Right lobe of liver (tissue), 4 donors: ENCODE measurements around the gene PTPN6.

Experiments
- POLR2A ChIP-seq: fragments of 450-650 bp; IDR thresholded peaks from one replicate; pipeline ENCODE4 v1.6.1; 2017; ENCODE audit warnings: antibody characterized with exemption, mild to moderate bottlenecking
- TF ChIP-seq, protein P1 (sequence below), 4 donors: fragments of 200-600 bp in 3 of 4; fragments of 450-650 bp in 1 of 4; IDR thresholded peaks; one replicate each; pipeline versions ENCODE4 v1.5.1 to v1.8.0; 2016 to 2022; ENCODE audit warnings: antibody characterized with exemption in 4 of 4, mild to moderate bottlenecking in 2 of 4
- donor health status: DM: no; HTN: no; CAD: no.
- donor health status: DM: no; HTN: no; CAD: no.
- donor health status: DM: no; HTN: yes; CAD: no.

DNA sequence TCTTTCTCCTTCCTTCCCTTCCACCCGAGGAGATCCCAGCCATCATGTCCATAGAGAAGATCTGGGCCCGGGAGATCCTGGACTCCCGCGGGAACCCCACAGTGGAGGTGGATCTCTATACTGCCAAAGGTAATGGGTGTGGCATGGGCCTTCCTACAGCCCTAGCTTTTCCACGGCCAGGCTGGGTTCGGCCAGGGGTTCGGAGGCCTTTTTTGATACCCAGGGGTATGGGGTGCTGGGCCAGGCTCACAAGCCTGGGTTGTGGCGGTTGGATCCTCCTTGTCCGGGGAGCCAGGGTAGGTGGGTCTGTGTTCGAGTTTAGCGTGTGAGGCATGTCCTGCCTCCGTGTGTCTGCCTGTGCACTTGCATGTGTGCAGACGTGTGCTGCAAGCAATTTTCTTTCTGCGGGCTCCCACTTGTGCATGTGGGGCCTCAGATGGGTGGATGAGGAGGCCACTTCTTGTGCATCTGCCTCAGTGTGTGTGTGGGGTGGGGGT lies 35.3 kb upstream of the PTPN6 start:
- TF ChIP-seq, protein P1, sequence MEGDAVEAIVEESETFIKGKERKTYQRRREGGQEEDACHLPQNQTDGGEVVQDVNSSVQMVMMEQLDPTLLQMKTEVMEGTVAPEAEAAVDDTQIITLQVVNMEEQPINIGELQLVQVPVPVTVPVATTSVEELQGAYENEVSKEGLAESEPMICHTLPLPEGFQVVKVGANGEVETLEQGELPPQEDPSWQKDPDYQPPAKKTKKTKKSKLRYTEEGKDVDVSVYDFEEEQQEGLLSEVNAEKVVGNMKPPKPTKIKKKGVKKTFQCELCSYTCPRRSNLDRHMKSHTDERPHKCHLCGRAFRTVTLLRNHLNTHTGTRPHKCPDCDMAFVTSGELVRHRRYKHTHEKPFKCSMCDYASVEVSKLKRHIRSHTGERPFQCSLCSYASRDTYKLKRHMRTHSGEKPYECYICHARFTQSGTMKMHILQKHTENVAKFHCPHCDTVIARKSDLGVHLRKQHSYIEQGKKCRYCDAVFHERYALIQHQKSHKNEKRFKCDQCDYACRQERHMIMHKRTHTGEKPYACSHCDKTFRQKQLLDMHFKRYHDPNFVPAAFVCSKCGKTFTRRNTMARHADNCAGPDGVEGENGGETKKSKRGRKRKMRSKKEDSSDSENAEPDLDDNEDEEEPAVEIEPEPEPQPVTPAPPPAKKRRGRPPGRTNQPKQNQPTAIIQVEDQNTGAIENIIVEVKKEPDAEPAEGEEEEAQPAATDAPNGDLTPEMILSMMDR (IDR thresholded peaks at IDR 0.05) = no peak
- TF ChIP-seq POLR2A = no peak
